ENCODE measurements around the gene NFATC2.

NFATC2 gene

GRCh38 chr20:51374456-51374830 lies 168.1 kb downstream of the NFATC2 start:
- H3K27me3 ChIP-seq (ENCODE audit: insufficient read depth, poor library complexity, severe bottlenecking): no peaks in the 10 kb centered on the region
- no peak overlapping the region for H3K4me3 ChIP-seq (replicated peaks; ENCODE audit: insufficient read depth, low read length)
- TF ChIP-seq REST (IDR thresholded peaks at IDR 0.05; ENCODE audit: insufficient replicate concordance, low read depth) (no peak), SPI1 (IDR thresholded peaks at IDR 0.05; ENCODE audit: borderline replicate concordance, low read depth) (no peak), POLR2AphosphoS5 (IDR thresholded peaks at IDR 0.05; ENCODE audit: low read depth) (no peak), GABPA (IDR thresholded peaks at IDR 0.05; ENCODE audit: low read depth) (no peak), CTCF (IDR thresholded peaks at IDR 0.05; ENCODE audit: insufficient read depth, low read length) (no peak)
- no peak for DNase-seq (ENCODE audit: low read depth in 1 of 2, low spot score in 1 of 2)
- no peak overlapping the region for H3K27ac ChIP-seq (replicated peaks)

GRCh38 chr20:51373713-51374455 lies 168.6 kb downstream of the NFATC2 start:
- DNase-seq (ENCODE audit: low read depth in 1 of 2, low spot score in 1 of 2): no peak
- Histone ChIP-seq H3K4me3 (replicated peaks; ENCODE audit: insufficient read depth, low read length) (no peak overlapping the region), H3K27me3 (ENCODE audit: insufficient read depth, poor library complexity, severe bottlenecking) (no peaks in the 10 kb centered on the region), H3K27ac (replicated peaks) (no peak overlapping the region)
- no peak for TF ChIP-seq POLR2AphosphoS5 (IDR thresholded peaks at IDR 0.05; ENCODE audit: low read depth)
- no peak for TF ChIP-seq SPI1 (IDR thresholded peaks at IDR 0.05; ENCODE audit: borderline replicate concordance, low read depth)
- TF ChIP-seq REST (IDR thresholded peaks at IDR 0.05; ENCODE audit: insufficient replicate concordance, low read depth): no peak

GRCh38 chr20:51372966-51373365 lies 169.6 kb downstream of the NFATC2 start:
- Histone ChIP-seq H3K4me3 (replicated peaks; ENCODE audit: insufficient read depth, low read length) (no peak overlapping the region), H3K27ac (replicated peaks) (no peak overlapping the region), H3K27me3 (ENCODE audit: insufficient read depth, poor library complexity, severe bottlenecking) (no peaks in the 10 kb centered on the region)
- no peak for DNase-seq (ENCODE audit: low read depth in 1 of 2, low spot score in 1 of 2)
- TF ChIP-seq POLR2AphosphoS5 (IDR thresholded peaks at IDR 0.05; ENCODE audit: low read depth) (no peak), CTCF (IDR thresholded peaks at IDR 0.05; ENCODE audit: insufficient read depth, low read length) (no peak), SPI1 (IDR thresholded peaks at IDR 0.05; ENCODE audit: borderline replicate concordance, low read depth) (no peak), GABPA (IDR thresholded peaks at IDR 0.05; ENCODE audit: low read depth) (no peak), REST (IDR thresholded peaks at IDR 0.05; ENCODE audit: insufficient replicate concordance, low read depth) (no peak)

Data from HL-60 (cell line).